Pancreas (tissue), 10 donors: ENCODE measurements around the gene PGA4. TPM values are rescaled to one million over a fixed set of nuclear protein-coding genes. Genes with fewer than 3 reads are reported as not detected.
"Not testable (repeated sequence)": the region's sequence is repeated elsewhere in the genome, so short reads cannot be mapped to it uniquely, and the experiment has no call there.

Experiments used
- ATAC-seq, 4 donors: fragments of 200-7000 bp; cut with Tn5 transposase; one replicate each; pipeline versions ENCODE4 v1.8.0 to v1.9.1; 2020; ENCODE audit warnings: mild to moderate bottlenecking in 4 of 4, moderate library complexity in 4 of 4
- DNase-seq, 6 donors: peaks; one replicate each; pipeline ENCODE4 v3.0.0-alpha.2; 2020
- FAIRE-seq: peaks from 2 replicates; lab custom pipeline; 2012; peaks lifted over from hg19 to GRCh38; lab: Jason Lieb, UNC
- H3K27ac ChIP-seq, 4 donors: fragments of 200-600 bp; sonication (generic); 1 replicate in 3 of 4; 2 replicates in 1 of 4; pipeline versions ENCODE4 v1.5.0 to v1.8.0; 2020
- H3K27me3 ChIP-seq, 4 donors: fragments of 200-600 bp; one replicate each; pipeline ENCODE4 v1.8.0; 2021
- H3K36me3 ChIP-seq, 3 donors: fragments of 200-600 bp; sonication (generic) in 1 of 3; one replicate each; pipeline versions ENCODE4 v1.5.0 to v1.8.0; 2020 to 2021
- H3K4me1 ChIP-seq, 3 donors: fragments of 200-600 bp; one replicate each; pipeline ENCODE4 v1.8.0; 2021
- H3K4me3 ChIP-seq, 4 donors: fragments of 200-600 bp; sonication (generic) in 2 of 4; one replicate each; pipeline versions ENCODE4 v1.5.0 to v1.8.0; 2020 to 2021
- H3K9me3 ChIP-seq, 4 donors: fragments of 200-600 bp; one replicate each; pipeline ENCODE4 v1.8.0; 2021
- CTCF ChIP-seq, 4 donors: fragments of 200-600 bp; sonication (generic) in 3 of 4; IDR thresholded peaks; one replicate each; pipeline versions ENCODE4 v1.5.0 to v1.8.0; 2021; ENCODE audit warnings: antibody characterized with exemption in 4 of 4
- WGBS, 2 donors: extraction: QIAGEN DNeasy Blood & Tissue Kit; methylation state at CpG; one replicate each; pipeline ENCODE4 v1.1.7; 2013; 5-methylcytosine and 5-hydroxymethylcytosine counted together
- intact Hi-C, 3 donors: fragments of 100-400 bp; cut with DNase I; formaldehyde crosslinking; loops; one replicate each; pipeline versions ENCODE4 v1.11.1 to v1.14.2; 2022
- polyA plus RNA-seq, 2 donors: library from polyadenylated mRNA; stranded (reverse); fragments of 200-250 nt; gene quantifications; one replicate each; pipeline ENCODE4 v1.2.3, GENCODE V29; 2013
- total RNA-seq, 6 donors: library from RNA; stranded (reverse); fragmentation: NEBNext Ultra II Directional in 4 of 6; extraction: Animal tissue kit (Norgen Biotek cat#: 25700) in 4 of 6; gene quantifications; one replicate each; pipeline versions ENCODE4 v1.2.1 to v1.2.4, GENCODE V29; 2021 to 2023
- donor health status: healthy with polysubstance abuse.
- donor health status: DM: no; HTN: no; CAD: no; lungs with moderate emphysema.
- donor health status: DM: no; HTN: no; CAD: no.
- donor health status: control.
- donor health status: control.
- donor health status: Bipolar disorder and iron deficiency.
- donor health status: DM: yes; HTN: yes; CAD: no.
- donor health status: DM: no; HTN: no; CAD: no.
- donor health status: DM: no; HTN: no; CAD: no.
- donor health status: DM: yes; HTN: yes; CAD: no.

The PGA4 gene
- total and polyA plus RNA-seq, 8 donors, result 0.16 to 4.6 (median 2.2) TPM; not detected in 1

GRCh38 chr11:61252332-61252731 is 30.2 kb downstream of the PGA4 start:
- not testable (repeated sequence) for H3K27me3 ChIP-seq, H3K4me3 ChIP-seq, DNase-seq, H3K4me1 ChIP-seq, H3K9me3 ChIP-seq, FAIRE-seq, ATAC-seq, H3K36me3 ChIP-seq, H3K27ac ChIP-seq
- WGBS, 2 donors, result 33 to 39% methylated on average over 1 of the region's 1 CpG
- intact Hi-C loops, result loop anchor here in 2 of 3 donors (10.0 kb wide), 1 partner anchor 132 kb away; no protein-coding TSS in a partner anchor

- WGBS, 2 donors, result 40 to 50% methylated on average over 12 of the region's 12 CpGs
- DNase-seq, result peak; percentile 40 to 79 (median 68)
- H3K4me3 ChIP-seq, result no peak overlapping the region
- ATAC-seq, result peak; percentile 81 to 97 (median 92)
- no peaks in the 10 kb centered on the region for H3K4me1 ChIP-seq
- TF ChIP-seq CTCF (IDR thresholded peaks at IDR 0.05), result peak; percentile 73 to 84 (median 78)
- no peak overlapping the region for H3K27ac ChIP-seq
- FAIRE-seq, result no peak
- intact Hi-C loops, result loop anchor here in 2 of 3 donors (10.0 kb wide), 1 partner anchor 130 kb away; no protein-coding TSS in a partner anchor
- H3K36me3 ChIP-seq, result no peaks in the 10 kb centered on the region
- H3K27me3 ChIP-seq, result no peaks in the 10 kb centered on the region
- no peaks in the 10 kb centered on the region for H3K9me3 ChIP-seq
These were observed 32.4 kb downstream of the PGA4 start for GRCh38 chr11:61254403-61255025.

GRCh38 chr11:61256710-61257482 is 34.7 kb downstream of the PGA4 start:
- ATAC-seq (no peak), DNase-seq (no peak), FAIRE-seq (no peak)
- Histone ChIP-seq H3K36me3 (no peaks in the 10 kb centered on the region), H3K4me1 (no peaks in the 10 kb centered on the region), H3K27ac (no peak overlapping the region), H3K27me3 (no peaks in the 10 kb centered on the region), H3K4me3 (no peak overlapping the region), H3K9me3 (no peaks in the 10 kb centered on the region)
- 89% methylated on average over 18 of the region's 18 CpGs for WGBS, 2 donors
- intact Hi-C loops, result loop anchor here in 2 of 3 donors (10.0 kb wide), 1 partner anchor 128 kb away; no protein-coding TSS in a partner anchor
- TF ChIP-seq CTCF (IDR thresholded peaks at IDR 0.05), result no peak

- intact Hi-C loops, result loop anchor here in 2 of 3 donors (10.0 kb wide), 1 partner anchor 126 kb away; no protein-coding TSS in a partner anchor
- ATAC-seq (no peak), FAIRE-seq (no peak), DNase-seq (no peak)
- Histone ChIP-seq H3K27ac (no peak overlapping the region), H3K4me1 (no peaks in the 10 kb centered on the region), H3K9me3 (no peaks in the 10 kb centered on the region), H3K36me3 (no peaks in the 10 kb centered on the region), H3K27me3 (no peaks in the 10 kb centered on the region), H3K4me3 (no peak overlapping the region)
- WGBS, 2 donors, result 70 to 80% methylated on average over 9 of the region's 9 CpGs
- no peak for TF ChIP-seq CTCF (IDR thresholded peaks at IDR 0.05)
These were observed 36.4 kb downstream of the PGA4 start for GRCh38 chr11:61258546-61258945.

- ATAC-seq (no peak), FAIRE-seq (no peak), DNase-seq (no peak)
- Histone ChIP-seq H3K4me1 (no peaks in the 10 kb centered on the region), H3K36me3 (no peaks in the 10 kb centered on the region), H3K4me3 (no peak overlapping the region), H3K9me3 (no peaks in the 10 kb centered on the region), H3K27ac (no peak overlapping the region), H3K27me3 (no peaks in the 10 kb centered on the region)
- intact Hi-C loops, result loop anchor here in 2 of 3 donors (10.0 kb wide), 1 partner anchor 125 kb away; no protein-coding TSS in a partner anchor
- 83 to 87% methylated on average over 6 of the region's 6 CpGs for WGBS, 2 donors
- no peak for TF ChIP-seq CTCF (IDR thresholded peaks at IDR 0.05)
These were observed 37.2 kb downstream of the PGA4 start for GRCh38 chr11:61259363-61259762.
